ENCODE data around the gene ATP13A3. TPM values are rescaled to one million over a fixed set of nuclear protein-coding genes. Genes with fewer than 3 reads are reported as not detected.

Gene ATP13A3
- total and polyA plus RNA-seq, 2 experiments from 2014 or later = 20.0 to 202 TPM

GRCh38 chr3:194487289-194488054 lies 670 bp upstream of the ATP13A3 start:
- peak overlapping the region; percentile 83; the same call in 1 of the 2 replicates for H3K27ac ChIP-seq (ENCODE audit: low read depth)
- H3K79me2 ChIP-seq (replicated peaks; ENCODE audit: insufficient read depth) = peaks cover 41% of the 10 kb centered on the region
- peak overlapping the region; percentile 91 for H3K4me3 ChIP-seq
- Mint-ChIP-seq H3K27ac (peak overlapping the region; percentile 95), H3K4me1 (peaks cover 25% of the 10 kb centered on the region), H3K9me3 (no peaks in the 10 kb centered on the region), H3K27me3 (ENCODE audit: insufficient read depth, low read depth, poor library complexity) (peaks cover 11% of the 10 kb centered on the region), H3K36me3 (ENCODE audit: low read depth) (peaks cover 39% of the 10 kb centered on the region), H3K4me3 (peak overlapping the region; percentile 86)
- peaks cover 7% of the 10 kb centered on the region; the same call in 1 of the 2 replicates for H3K27me3 ChIP-seq (ENCODE audit: insufficient read depth)
- H3K4me1 ChIP-seq (ENCODE audit: insufficient read depth) = peaks cover 17% of the 10 kb centered on the region
- peak overlapping the region; percentile 81; the same call in 1 of the 2 replicates for H2AFZ ChIP-seq
- no peak for TF ChIP-seq EZH2phosphoT487 (IDR thresholded peaks at IDR 0.05; ENCODE audit: unreplicated experiment)
- TF ChIP-seq NANOG (IDR thresholded peaks at IDR 0.05; ENCODE audit: borderline replicate concordance) = no peak
- no peak for TF ChIP-seq STAT1 (IDR thresholded peaks at IDR 0.05; ENCODE audit: unreplicated experiment)
- TF ChIP-seq, protein P1, sequence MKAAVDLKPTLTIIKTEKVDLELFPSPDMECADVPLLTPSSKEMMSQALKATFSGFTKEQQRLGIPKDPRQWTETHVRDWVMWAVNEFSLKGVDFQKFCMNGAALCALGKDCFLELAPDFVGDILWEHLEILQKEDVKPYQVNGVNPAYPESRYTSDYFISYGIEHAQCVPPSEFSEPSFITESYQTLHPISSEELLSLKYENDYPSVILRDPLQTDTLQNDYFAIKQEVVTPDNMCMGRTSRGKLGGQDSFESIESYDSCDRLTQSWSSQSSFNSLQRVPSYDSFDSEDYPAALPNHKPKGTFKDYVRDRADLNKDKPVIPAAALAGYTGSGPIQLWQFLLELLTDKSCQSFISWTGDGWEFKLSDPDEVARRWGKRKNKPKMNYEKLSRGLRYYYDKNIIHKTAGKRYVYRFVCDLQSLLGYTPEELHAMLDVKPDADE (IDR thresholded peaks at IDR 0.05) = no peak
- H3K9me2 ChIP-seq (ENCODE audit: insufficient read depth) = 0 out of 2 replicates have a peak, but pooled peaks cover 5% of the 10 kb centered on the region
- H4K20me1 ChIP-seq (replicated peaks; ENCODE audit: insufficient read depth) = peaks cover 26% of the 10 kb centered on the region
- H3K4me2 ChIP-seq = peak overlapping the region; percentile 90
- H3F3A ChIP-seq (replicated peaks; ENCODE audit: low read depth) = no peaks in the 10 kb centered on the region
- ATAC-seq = peak; percentile 72
- H3K36me3 ChIP-seq (ENCODE audit: insufficient read depth) = peaks cover 8% of the 10 kb centered on the region
- peak; percentile 77 for DNase-seq (ENCODE audit: low spot score)

DNA sequence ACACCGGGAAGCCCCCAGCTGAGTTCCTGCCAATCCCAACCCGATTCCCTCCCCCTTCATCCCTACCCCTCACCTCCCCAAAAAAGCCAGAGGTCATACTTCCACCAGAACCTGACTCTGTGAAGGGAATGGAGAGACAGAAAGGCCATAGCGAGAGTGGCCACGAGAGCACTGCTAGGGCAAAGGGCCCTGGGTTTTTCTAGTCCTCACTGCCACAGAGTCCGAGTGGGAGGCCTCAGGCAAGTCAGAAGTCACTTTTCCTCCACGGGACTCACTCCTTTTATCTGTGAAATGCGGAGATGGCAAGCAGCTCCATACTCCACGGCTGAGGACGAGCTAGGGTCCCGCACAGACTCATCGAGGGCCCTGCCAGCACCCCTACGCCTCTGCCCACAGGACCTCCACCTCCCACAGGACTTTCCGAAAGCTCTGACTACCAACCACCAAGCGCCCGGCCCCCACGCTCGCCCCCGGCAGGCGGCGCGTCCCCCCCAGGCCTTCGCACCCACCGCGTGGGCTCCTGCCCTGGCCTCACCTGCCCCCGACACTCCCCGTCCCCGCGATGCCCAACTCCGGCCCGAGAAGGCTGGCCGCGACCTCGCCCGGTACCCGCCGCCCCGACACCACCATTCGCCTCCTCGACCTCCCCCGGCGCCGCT lies 792 bp downstream of the ATP13A3 start:
- no peak overlapping the region for H3K27ac ChIP-seq (ENCODE audit: low read depth)
- no peak overlapping the region; the same call in 1 of the 2 replicates for H3K27ac Mint-ChIP-seq
- TF ChIP-seq EZH2phosphoT487 (IDR thresholded peaks at IDR 0.05; ENCODE audit: unreplicated experiment) = no peak
- TF ChIP-seq EZH2 (IDR thresholded peaks at IDR 0.05; ENCODE audit: low read depth, unreplicated experiment) = no peak
- TF ChIP-seq STAT1 (IDR thresholded peaks at IDR 0.05; ENCODE audit: unreplicated experiment) = no peak
- no peak for TF ChIP-seq ZNF114 (CRISPR knock-in tag; IDR thresholded peaks at IDR 0.05)
- TF ChIP-seq CTCF (conservative IDR thresholded peaks at IDR 0.05; ENCODE audit: low read depth in 2 of 2) = no peak
- TF ChIP-seq ZNF462 (CRISPR knock-in tag; IDR thresholded peaks at IDR 0.05) = no peak
- TF ChIP-seq CREB1 (CRISPR knock-in tag; IDR thresholded peaks at IDR 0.05; ENCODE audit: low read depth) = no peak

More for the DNA sequence above, 792 bp downstream of the ATP13A3 start:
- no peaks in the 10 kb centered on the region for H3F3A ChIP-seq (replicated peaks; ENCODE audit: low read depth)
- Mint-ChIP-seq H3K36me3 (ENCODE audit: low read depth) (peaks cover 44% of the 10 kb centered on the region), H3K4me3 (peak overlapping the region; percentile 88), H3K4me1 (peaks cover 25% of the 10 kb centered on the region), H3K27me3 (ENCODE audit: insufficient read depth, low read depth, poor library complexity) (peaks cover 11% of the 10 kb centered on the region), H3K9me3 (no peaks in the 10 kb centered on the region)
- H3K27me3 ChIP-seq (ENCODE audit: insufficient read depth) = peaks cover 7% of the 10 kb centered on the region; the same call in 1 of the 2 replicates
- peaks cover 56% of the 10 kb centered on the region for H3K79me2 ChIP-seq (replicated peaks; ENCODE audit: insufficient read depth)
- peaks cover 8% of the 10 kb centered on the region for H3K36me3 ChIP-seq (ENCODE audit: insufficient read depth)
- no peak overlapping the region for H2AFZ ChIP-seq
- 0 out of 2 replicates have a peak, but pooled peaks cover 5% of the 10 kb centered on the region for H3K9me2 ChIP-seq (ENCODE audit: insufficient read depth)
- peak overlapping the region; percentile 91 for H3K4me2 ChIP-seq
- H3K4me3 ChIP-seq = peak overlapping the region; percentile 91
- peaks cover 17% of the 10 kb centered on the region for H3K4me1 ChIP-seq (ENCODE audit: insufficient read depth)
- peak; percentile 2; the same call in 2 of the 3 replicates for ATAC-seq
- peak; percentile 34 for DNase-seq (ENCODE audit: low spot score)
- H4K20me1 ChIP-seq (replicated peaks; ENCODE audit: insufficient read depth) = peaks cover 30% of the 10 kb centered on the region
